K562 (cell line): ENCODE measurements around the gene PCF11. TPM values are rescaled to one million over a fixed set of nuclear protein-coding genes. Genes with fewer than 3 reads are reported as not detected.
A peak's percentile ranks its signal among the peaks of the same experiment; 100 is the strongest.

Source experiments
- CBFB ChIP-seq: sonication (generic); formaldehyde crosslinking; IDR thresholded peaks from 2 replicates; pipeline ENCODE4 v1.4.0; 2020; ENCODE audit warnings: mild to moderate bottlenecking, missing genetic modification reagents
- CBX1 ChIP-seq: sonication (generic); IDR thresholded peaks from 2 replicates; pipeline ENCODE4 v1.6.1; 2016; ENCODE audit warnings: antibody characterized with exemption, low read depth, mild to moderate bottlenecking
- CHD2 ChIP-seq: IDR thresholded peaks from 2 replicates; pipeline ENCODE4 v1.6.1; 2011; ENCODE audit warnings: low read depth, low read length
- FOXJ2 ChIP-seq: fragments of 200-800 bp; sonication (Bioruptor generic); IDR thresholded peaks from 2 replicates; pipeline ENCODE4 v1.6.1; 2016; ENCODE audit warnings: missing genetic modification characterization, missing compliant biosample characterization
- GTF2A2 ChIP-seq: IDR thresholded peaks from 2 replicates; pipeline ENCODE4 v1.6.1; 2016; ENCODE audit warnings: mild to moderate bottlenecking, missing genetic modification characterization, missing compliant biosample characterization
- NFYB ChIP-seq: IDR thresholded peaks from 2 replicates; pipeline ENCODE4 v1.6.1; 2011; ENCODE audit warnings: mild to moderate bottlenecking, moderate library complexity; ENCODE audit not compliant: insufficient read length; ENCODE audit errors: extremely low read depth
- SMC3 ChIP-seq: conservative IDR thresholded peaks from 2 replicates; pipeline ENCODE4 v1.6.1; 2011; ENCODE audit warnings: low read depth, low read length, improper control_type of control experiment; ENCODE audit not compliant: insufficient read depth
- ZNF146 ChIP-seq: IDR thresholded peaks from one replicate; pipeline ENCODE4 v1.6.1; 2018; ENCODE audit warnings: missing compliant biosample characterization; ENCODE audit not compliant: unreplicated experiment
- ZNF766 ChIP-seq: fragments of 200-800 bp; sonication (Bioruptor generic); conservative IDR thresholded peaks from 2 replicates; pipeline ENCODE4 v1.6.1; 2016; ENCODE audit warnings: missing genetic modification characterization, missing compliant biosample characterization
- polyA plus RNA-seq, 8 experiments: library from polyadenylated mRNA; depleted of rRNA in 4 of 8; stranded (reverse) in 5 of 8; unstranded in 3 of 8; fragments of >200 nt; fragmentation: Nextera tagmentation in 2 of 8; fragmentation: Illumina TruSeq in 1 of 8; extraction: Ambion mirVana in 2 of 8; extraction: Trizol in 1 of 8; gene quantifications; 2 replicates each; pipeline versions ENCODE4 v1.2.1 to v1.2.3, GENCODE V29; 2011 to 2014; ENCODE audit warnings: inconsistent platforms in 1 of 8, missing spikeins in 1 of 8
- total RNA-seq, 7 experiments: library from RNA; depleted of rRNA in 6 of 7; stranded (reverse); fragments of >200 nt in 6 of 7; fragmentation: Illumina TruSeq in 2 of 7; extraction: Trizol in 2 of 7; gene quantifications; 2 replicates each; pipeline versions ENCODE4 v1.2.1 to v1.2.3, GENCODE V29; 2011 to 2021; ENCODE audit warnings: low replicate concordance in 1 of 7
- TF ChIP-seq, protein P1 (sequence below), 2 experiments: fragments of 450-650 bp; IDR thresholded peaks; 2 replicates each; pipeline ENCODE4 v1.6.1; 2016; ENCODE audit warnings: mild to moderate bottlenecking in 2 of 2, borderline replicate concordance in 1 of 2, low read depth in 1 of 2, moderate library complexity in 1 of 2
- TF ChIP-seq, protein P2 (sequence below): fragments of 250-450 bp; sonication (Bioruptor Pico); IDR thresholded peaks from 2 replicates; pipeline ENCODE4 v1.5.0; 2021
- TF ChIP-seq, protein P3 (sequence below): fragments of 250-450 bp; sonication (Bioruptor Pico); IDR thresholded peaks from 2 replicates; pipeline ENCODE4 v1.9.0; 2021; ENCODE audit warnings: mild to moderate bottlenecking, inconsistent platforms
- TF ChIP-seq, protein P4 (sequence below): fragments of 450-650 bp; IDR thresholded peaks from 2 replicates; pipeline ENCODE4 v1.6.1; 2014; ENCODE audit warnings: low read depth, mild to moderate bottlenecking, moderate library complexity, borderline replicate concordance

Gene PCF11
- total and polyA plus RNA-seq, 9 of the 15 experiments (the other 6 are each of a cell fraction or from before 2014, with no cell fraction given), result 9.3 to 91.6 (median 54.4) TPM

DNA sequence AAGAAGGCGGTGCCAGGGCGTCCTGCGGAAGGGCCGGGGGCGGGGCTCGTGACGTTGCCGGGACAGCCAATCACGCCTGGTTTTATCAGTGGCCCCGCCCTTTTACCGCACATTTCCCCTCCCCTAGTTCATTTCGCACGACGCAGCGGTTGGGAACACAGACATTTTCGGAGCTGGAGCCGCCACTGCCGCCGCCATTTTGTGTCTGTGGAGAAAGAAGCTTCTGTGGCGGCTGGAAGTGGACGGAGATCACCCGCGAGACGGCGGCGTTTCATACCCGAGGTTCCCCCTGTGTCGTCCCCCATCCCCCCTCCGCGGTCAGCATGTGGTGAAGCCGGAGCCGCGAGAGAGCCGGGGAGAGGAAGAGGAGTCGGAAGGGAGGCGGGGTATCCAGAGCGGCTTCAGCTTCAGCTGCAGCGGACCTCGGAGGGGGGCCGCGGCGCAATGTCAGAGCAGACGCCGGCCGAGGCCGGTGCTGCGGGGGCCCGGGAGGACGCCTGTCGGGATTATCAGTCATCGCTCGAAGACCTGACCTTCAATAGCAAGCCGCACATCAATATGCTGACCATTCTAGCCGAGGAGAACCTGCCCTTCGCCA, at the start of gene PCF11 (continued):
- TF ChIP-seq, protein P1, sequence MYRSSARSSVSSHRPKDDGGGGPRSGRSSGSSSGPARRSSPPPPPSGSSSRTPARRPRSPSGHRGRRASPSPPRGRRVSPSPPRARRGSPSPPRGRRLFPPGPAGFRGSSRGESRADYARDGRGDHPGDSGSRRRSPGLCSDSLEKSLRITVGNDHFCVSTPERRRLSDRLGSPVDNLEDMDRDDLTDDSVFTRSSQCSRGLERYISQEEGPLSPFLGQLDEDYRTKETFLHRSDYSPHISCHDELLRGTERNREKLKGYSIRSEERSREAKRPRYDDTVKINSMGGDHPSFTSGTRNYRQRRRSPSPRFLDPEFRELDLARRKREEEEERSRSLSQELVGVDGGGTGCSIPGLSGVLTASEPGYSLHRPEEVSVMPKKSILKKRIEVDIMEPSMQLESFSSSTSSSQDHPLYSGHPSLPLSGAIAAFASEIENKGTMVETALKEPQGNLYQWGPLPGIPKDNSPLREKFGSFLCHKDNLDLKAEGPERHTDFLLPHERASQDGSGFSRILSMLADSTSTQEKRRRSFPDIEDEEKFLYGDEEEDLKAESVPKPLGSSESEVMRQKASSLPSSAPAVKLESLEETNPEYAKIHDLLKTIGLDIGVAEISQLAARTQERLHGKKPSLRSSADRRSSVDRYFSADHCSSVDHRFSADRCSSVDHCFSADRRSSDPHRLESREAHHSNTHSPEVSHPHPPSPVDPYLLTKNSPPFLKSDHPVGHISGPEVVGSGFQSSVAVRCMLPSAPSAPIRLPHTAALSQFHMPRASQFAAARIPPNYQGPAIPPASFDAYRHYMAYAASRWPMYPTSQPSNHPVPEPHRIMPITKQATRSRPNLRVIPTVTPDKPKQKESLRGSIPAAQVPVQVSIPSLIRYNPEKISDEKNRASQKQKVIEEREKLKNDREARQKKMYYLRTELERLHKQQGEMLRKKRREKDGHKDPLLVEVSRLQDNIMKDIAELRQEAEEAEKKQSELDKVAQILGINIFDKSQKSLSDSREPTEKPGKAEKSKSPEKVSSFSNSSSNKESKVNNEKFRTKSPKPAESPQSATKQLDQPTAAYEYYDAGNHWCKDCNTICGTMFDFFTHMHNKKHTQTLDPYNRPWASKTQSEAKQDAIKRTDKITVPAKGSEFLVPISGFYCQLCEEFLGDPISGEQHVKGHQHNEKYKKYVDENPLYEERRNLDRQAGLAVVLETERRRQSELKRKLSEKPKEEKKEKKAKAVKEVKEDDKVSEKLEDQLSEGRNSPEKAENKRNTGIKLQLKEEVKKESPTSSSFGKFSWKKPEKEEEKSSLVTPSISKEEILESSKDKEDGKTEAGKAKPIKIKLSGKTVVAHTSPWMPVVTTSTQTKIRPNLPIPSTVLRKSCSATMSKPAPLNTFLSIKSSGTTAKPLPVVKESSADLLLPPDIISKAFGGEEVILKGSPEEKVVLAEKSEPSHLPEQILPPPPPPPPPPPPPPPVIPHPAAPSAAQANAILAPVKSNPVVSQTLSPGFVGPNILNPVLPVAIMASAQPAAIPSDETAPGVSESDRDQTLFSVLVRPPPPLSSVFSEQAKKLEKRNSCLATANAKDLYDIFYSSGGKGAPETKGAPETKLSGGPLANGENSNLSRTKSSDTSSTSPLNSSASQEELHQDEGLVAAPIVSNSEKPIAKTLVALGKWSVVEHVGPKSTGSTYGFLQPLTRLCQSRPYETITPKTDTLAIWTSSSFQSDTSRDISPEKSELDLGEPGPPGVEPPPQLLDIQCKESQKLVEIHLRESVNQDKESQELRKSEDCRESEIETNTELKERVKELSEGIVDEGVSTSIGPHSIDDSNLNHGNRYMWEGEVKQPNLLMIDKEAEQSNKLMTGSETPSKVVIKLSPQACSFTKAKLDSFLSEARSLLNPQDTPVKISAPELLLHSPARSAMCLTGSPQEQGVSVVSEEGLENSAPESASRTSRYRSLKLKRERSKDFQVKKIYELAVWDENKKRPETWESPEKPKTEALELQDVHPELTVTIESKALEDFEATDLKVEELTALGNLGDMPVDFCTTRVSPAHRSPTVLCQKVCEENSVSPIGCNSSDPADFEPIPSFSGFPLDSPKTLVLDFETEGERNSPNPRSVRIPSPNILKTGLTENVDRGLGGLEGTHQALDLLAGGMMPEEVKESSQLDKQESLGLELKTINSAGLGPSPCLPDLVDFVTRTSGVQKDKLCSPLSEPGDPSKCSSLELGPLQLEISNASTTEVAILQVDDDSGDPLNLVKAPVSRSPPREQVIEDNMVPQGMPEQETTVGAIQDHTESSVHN (IDR thresholded peaks at IDR 0.05; ENCODE audit: borderline replicate concordance in 1 of 2, low read depth in 1 of 2), result peak in 1 of 2 experiments; percentile 47; a peak in 1 of 4 replicates
- TF ChIP-seq, protein P2, sequence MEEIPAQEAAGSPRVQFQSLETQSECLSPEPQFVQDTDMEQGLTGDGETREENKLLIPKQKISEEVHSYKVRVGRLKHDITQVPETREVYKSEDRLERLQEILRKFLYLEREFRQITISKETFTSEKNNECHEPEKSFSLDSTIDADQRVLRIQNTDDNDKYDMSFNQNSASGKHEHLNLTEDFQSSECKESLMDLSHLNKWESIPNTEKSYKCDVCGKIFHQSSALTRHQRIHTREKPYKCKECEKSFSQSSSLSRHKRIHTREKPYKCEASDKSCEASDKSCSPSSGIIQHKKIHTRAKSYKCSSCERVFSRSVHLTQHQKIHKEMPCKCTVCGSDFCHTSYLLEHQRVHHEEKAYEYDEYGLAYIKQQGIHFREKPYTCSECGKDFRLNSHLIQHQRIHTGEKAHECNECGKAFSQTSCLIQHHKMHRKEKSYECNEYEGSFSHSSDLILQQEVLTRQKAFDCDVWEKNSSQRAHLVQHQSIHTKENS, result no peak
- TF ChIP-seq SMC3, result 0 out of 2 replicates have a peak, but pooled peaks have one; percentile 9
- TF ChIP-seq CBX1, result peak; percentile 83; the same call in 1 of the 2 replicates
- no peak for TF ChIP-seq GTF2A2 (tag)
- TF ChIP-seq CHD2, result no peak
- peak; percentile 32 for TF ChIP-seq NFYB
- TF ChIP-seq ZNF766 (CRISPR knock-in tag), result no peak
- TF ChIP-seq FOXJ2 (tag), result no peak
- TF ChIP-seq, protein P3, sequence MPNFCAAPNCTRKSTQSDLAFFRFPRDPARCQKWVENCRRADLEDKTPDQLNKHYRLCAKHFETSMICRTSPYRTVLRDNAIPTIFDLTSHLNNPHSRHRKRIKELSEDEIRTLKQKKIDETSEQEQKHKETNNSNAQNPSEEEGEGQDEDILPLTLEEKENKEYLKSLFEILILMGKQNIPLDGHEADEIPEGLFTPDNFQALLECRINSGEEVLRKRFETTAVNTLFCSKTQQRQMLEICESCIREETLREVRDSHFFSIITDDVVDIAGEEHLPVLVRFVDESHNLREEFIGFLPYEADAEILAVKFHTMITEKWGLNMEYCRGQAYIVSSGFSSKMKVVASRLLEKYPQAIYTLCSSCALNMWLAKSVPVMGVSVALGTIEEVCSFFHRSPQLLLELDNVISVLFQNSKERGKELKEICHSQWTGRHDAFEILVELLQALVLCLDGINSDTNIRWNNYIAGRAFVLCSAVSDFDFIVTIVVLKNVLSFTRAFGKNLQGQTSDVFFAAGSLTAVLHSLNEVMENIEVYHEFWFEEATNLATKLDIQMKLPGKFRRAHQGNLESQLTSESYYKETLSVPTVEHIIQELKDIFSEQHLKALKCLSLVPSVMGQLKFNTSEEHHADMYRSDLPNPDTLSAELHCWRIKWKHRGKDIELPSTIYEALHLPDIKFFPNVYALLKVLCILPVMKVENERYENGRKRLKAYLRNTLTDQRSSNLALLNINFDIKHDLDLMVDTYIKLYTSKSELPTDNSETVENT, result peak; percentile 77; the same call in 1 of the 2 replicates
- TF ChIP-seq ZNF146 (CRISPR knock-in tag), result no peak
- TF ChIP-seq, protein P4, sequence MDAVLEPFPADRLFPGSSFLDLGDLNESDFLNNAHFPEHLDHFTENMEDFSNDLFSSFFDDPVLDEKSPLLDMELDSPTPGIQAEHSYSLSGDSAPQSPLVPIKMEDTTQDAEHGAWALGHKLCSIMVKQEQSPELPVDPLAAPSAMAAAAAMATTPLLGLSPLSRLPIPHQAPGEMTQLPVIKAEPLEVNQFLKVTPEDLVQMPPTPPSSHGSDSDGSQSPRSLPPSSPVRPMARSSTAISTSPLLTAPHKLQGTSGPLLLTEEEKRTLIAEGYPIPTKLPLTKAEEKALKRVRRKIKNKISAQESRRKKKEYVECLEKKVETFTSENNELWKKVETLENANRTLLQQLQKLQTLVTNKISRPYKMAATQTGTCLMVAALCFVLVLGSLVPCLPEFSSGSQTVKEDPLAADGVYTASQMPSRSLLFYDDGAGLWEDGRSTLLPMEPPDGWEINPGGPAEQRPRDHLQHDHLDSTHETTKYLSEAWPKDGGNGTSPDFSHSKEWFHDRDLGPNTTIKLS, result no peak
- no peak for TF ChIP-seq CBFB
